GM18526 (cell line): Measurements from ENCODE around the gene CCR4.

Experiments
- POLR2A ChIP-seq: IDR thresholded peaks from 3 replicates; pipeline ENCODE4 v1.6.1; 2011; ENCODE audit not compliant: insufficient read length; ENCODE audit errors: extremely low read depth

Gene CCR4

DNA sequence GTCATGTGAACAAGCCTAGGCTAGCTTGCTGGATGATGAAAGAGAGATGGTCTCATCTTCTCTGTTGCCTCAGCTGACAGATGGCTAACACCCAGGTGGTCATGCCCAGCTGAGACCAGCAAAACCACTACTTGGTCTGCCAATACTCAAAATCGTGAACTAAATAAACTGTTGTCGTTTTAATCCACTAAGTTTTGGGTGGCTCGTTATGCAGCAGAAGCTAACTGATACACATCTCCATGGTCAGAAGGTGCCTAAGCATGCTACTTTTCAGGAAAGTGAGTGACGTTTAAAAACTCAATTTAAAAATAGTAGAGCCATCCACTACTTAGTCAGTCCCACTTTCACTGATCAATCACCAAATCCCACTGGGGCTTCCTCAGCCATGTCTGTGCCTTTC is 52.8 kb downstream of the CCR4 start:
- no peak for TF ChIP-seq POLR2A

GRCh38 chr3:33004961-33005360 is 53.5 kb downstream of the CCR4 start:
- TF ChIP-seq POLR2A, result no peak
